Measurements from ENCODE around the gene RNF207. TPM values are rescaled to one million over a fixed set of nuclear protein-coding genes. Genes with fewer than 3 reads are reported as not detected.

The RNF207 gene
- total and polyA plus RNA-seq, 2 donors (not counting 3 experiments of a cell fraction or from before 2014, with no cell fraction given) = 3.2 to 8.2 TPM

DNA sequence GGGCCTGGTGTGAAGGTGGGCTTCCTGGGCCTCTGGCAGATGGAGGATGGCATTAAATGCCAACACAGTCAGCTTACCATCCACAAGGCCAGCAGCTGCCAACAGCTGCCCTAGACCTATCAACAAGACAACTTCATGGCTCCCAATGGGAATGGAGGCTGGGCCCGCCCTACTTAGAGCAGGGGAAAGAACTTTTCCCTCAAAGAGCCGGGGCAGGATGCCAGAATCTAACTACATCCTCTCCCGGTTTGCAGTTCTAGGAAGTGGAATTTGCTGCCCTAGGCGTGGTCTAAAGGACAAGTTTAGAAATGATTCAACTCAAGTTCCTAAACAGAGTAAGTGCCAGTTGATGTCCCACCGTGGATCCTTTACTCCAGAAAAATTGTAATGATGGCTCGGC, 16.7 kb downstream of the RNF207 start:
- H2AFZ ChIP-seq (ENCODE audit: low read depth, low read length) = no peak overlapping the region
- BruUV-seq (replicated peaks) = no TSS peak
- FAIRE-seq (peak; percentile 54), DNase-seq (ENCODE audit: low read depth, low spot score) (no peak)
- ChIA-PET CTCF (interaction anchor here (1.7 to 5.3 kb wide), 2 partner anchors 16 to 18 kb away, joined by 4 to 17 read pairs; no protein-coding TSS in a partner anchor), POLR2A (no interaction called here)
- dilution Hi-C loops (cut with MboI; ENCODE audit: extremely low pct_ligation_motif_present, low sequenced_read_pairs) (no loop called here), intact Hi-C loops (cut with micrococcal nuclease) (no loop called here)
- peaks cover 8 to 18% of the 10 kb centered on the region in 2 experiments for H3K36me3 ChIP-seq (ENCODE audit: control insufficient read depth in 2 of 2, extremely low read depth in 1 of 2, insufficient read depth in 2 of 2, low read length in 2 of 2)
- H4K20me1 ChIP-seq (replicated peaks; ENCODE audit: control insufficient read depth, extremely low read depth, insufficient read depth, low read length) = no peaks in the 10 kb centered on the region
- TF ChIP-seq JUN (IDR thresholded peaks at IDR 0.05; ENCODE audit: borderline replicate concordance, insufficient read depth, insufficient read length, low read depth) (no peak), EZH2 (IDR thresholded peaks at IDR 0.05; ENCODE audit: borderline replicate concordance, low read depth, low read length, severe bottlenecking) (no peak), MAX (IDR thresholded peaks at IDR 0.05; ENCODE audit: insufficient read depth, insufficient read length) (no peak), CTCF (IDR thresholded peaks at IDR 0.05; ENCODE audit: extremely low read depth in 1 of 2, insufficient read depth in 1 of 2, low read depth in 1 of 2, low read length in 2 of 2) (no peak), GATA2 (IDR thresholded peaks at IDR 0.05; ENCODE audit: insufficient read depth, insufficient read length, low read depth, low read length) (no peak), POLR2A (IDR thresholded peaks at IDR 0.05; ENCODE audit: low read depth, low read length) (no peak), FOS (IDR thresholded peaks at IDR 0.05; ENCODE audit: borderline replicate concordance, insufficient read depth, low read length) (no peak), MYC (IDR thresholded peaks at IDR 0.05; ENCODE audit: low read depth, low read length) (no peak), POLR2AphosphoS5 (IDR thresholded peaks at IDR 0.05; ENCODE audit: insufficient read depth, low read depth, low read length) (no peak)
- H3K4me1 ChIP-seq (ENCODE audit: control insufficient read depth, extremely low read depth, insufficient read depth, low read length) = no peaks in the 10 kb centered on the region
- no peak overlapping the region for H3K9ac ChIP-seq (replicated peaks; ENCODE audit: extremely low read depth, insufficient read depth, low read length)
- H3K9me3 ChIP-seq (replicated peaks; ENCODE audit: control insufficient read depth, insufficient read depth, low read length) = no peaks in the 10 kb centered on the region
- no peaks in the 10 kb centered on the region for H3K9me1 ChIP-seq (replicated peaks; ENCODE audit: control insufficient read depth, extremely low read depth, insufficient read depth, low read length)
- peaks cover 6% of the 10 kb centered on the region for H3K79me2 ChIP-seq (ENCODE audit: control insufficient read depth, insufficient read depth, low read length)
- H3K4me3 ChIP-seq (replicated peaks in 1 of 3; ENCODE audit: insufficient read depth in 1 of 3, low read depth in 1 of 3, low read length in 3 of 3) = no peak overlapping the region
- H3K27ac ChIP-seq (ENCODE audit: insufficient read depth, low read depth, low read length) = no peak overlapping the region
- no peaks in the 10 kb centered on the region for H3K27me3 ChIP-seq (ENCODE audit: control insufficient read depth in 2 of 2, insufficient read depth in 2 of 2, low read length in 2 of 2)
- no peak overlapping the region for H3K4me2 ChIP-seq (ENCODE audit: insufficient read depth, low read length)

All from endothelial cell of umbilical vein (primary cell).